PC-3 (cell line): ENCODE measurements around the gene PSMB5. TPM values are rescaled to one million over a fixed set of nuclear protein-coding genes. Genes with fewer than 3 reads are reported as not detected.

Source experiments
- ATAC-seq: fragments of 200-7000 bp; cut with Tn5 transposase; 2 replicates; pipeline ENCODE4 v1.9.1; 2020; ENCODE audit warnings: mild to moderate bottlenecking, moderate library complexity
- BruUV-seq: library from RNA; stranded (reverse); fragments of 400-500 nt; replicated peaks from 2 replicates; lab custom pipeline; 2021; lab: Mats Ljungman, UMichigan
- CTCF ChIA-PET: fragments of 300-600 bp; sonication (Branson Sonifier 250); formaldehyde crosslinking; loops from one replicate; lab custom pipeline; 2022; ENCODE audit warnings: antibody characterized with exemption; lab: Charles Lee
- POLR2A ChIA-PET: fragments of 300-600 bp; sonication (Branson Sonifier 250); formaldehyde crosslinking; loops from one replicate; lab custom pipeline; 2022; ENCODE audit warnings: antibody characterized with exemption; ENCODE audit not compliant: unreplicated experiment; lab: Charles Lee
- DNase-seq: peaks from one replicate; pipeline ENCODE4 v3.0.0-alpha.2; 2015
- H2AFZ ChIP-seq: fragments of 300-600 bp; sonication (generic); 2 replicates; pipeline ENCODE4 v1.6.0; 2016; ENCODE audit warnings: antibody characterized with exemption, low read length
- H3F3A ChIP-seq: fragments of 300-600 bp; sonication (generic); one replicate; pipeline ENCODE4 v1.6.0; 2017; ENCODE audit warnings: antibody characterized with exemption, low read length, control low read depth, mild to moderate bottlenecking; ENCODE audit not compliant: unreplicated experiment
- H3K27ac ChIP-seq: fragments of 300-600 bp; sonication (generic); 2 replicates; pipeline ENCODE4 v1.5.1; 2016; ENCODE audit warnings: mild to moderate bottlenecking, low read length
- H3K27me3 ChIP-seq: fragments of 300-600 bp; sonication (generic); 2 replicates; pipeline ENCODE4 v1.6.1; 2016; ENCODE audit warnings: low read length, mixed read lengths
- H3K36me3 ChIP-seq: fragments of 300-600 bp; sonication (generic); 2 replicates; pipeline ENCODE4 v1.6.1; 2016; ENCODE audit warnings: low read depth, mixed run types, low read length, mixed read lengths
- H3K4me1 ChIP-seq: fragments of 300-600 bp; sonication (generic); 2 replicates; pipeline ENCODE4 v1.5.1; 2016; ENCODE audit warnings: low read length; ENCODE audit not compliant: insufficient read depth
- H3K4me2 ChIP-seq: fragments of 300-600 bp; sonication (generic); 2 replicates; pipeline ENCODE4 v1.6.0; 2016; ENCODE audit warnings: low read length
- H3K4me3 ChIP-seq: fragments of 300-600 bp; sonication (generic); 2 replicates; pipeline ENCODE4 v1.5.1; 2016; ENCODE audit warnings: mild to moderate bottlenecking, low read length, mixed read lengths
- H3K79me2 ChIP-seq: fragments of 300-600 bp; sonication (generic); 2 replicates; pipeline ENCODE4 v1.6.1; 2017; ENCODE audit warnings: low read length, mixed read lengths
- H3K9ac ChIP-seq: fragments of 300-600 bp; sonication (generic); 2 replicates; pipeline ENCODE4 v1.6.0; 2016; ENCODE audit warnings: mild to moderate bottlenecking, low read length
- H3K9me2 ChIP-seq: fragments of 300-600 bp; sonication (generic); replicated peaks from 2 replicates; pipeline ENCODE4 v1.6.1; 2016; ENCODE audit warnings: mixed run types, low read length, mixed read lengths
- H3K9me3 ChIP-seq: fragments of 300-600 bp; sonication (generic); 2 replicates; pipeline ENCODE4 v1.6.1; 2016; ENCODE audit warnings: low read length, mixed read lengths
- H4K20me1 ChIP-seq: fragments of 300-600 bp; sonication (generic); 2 replicates; pipeline ENCODE4 v1.6.1; 2016; ENCODE audit warnings: low read length, mixed read lengths
- EZH2 ChIP-seq: fragments of 300-600 bp; sonication (generic); IDR thresholded peaks from one replicate; pipeline ENCODE4 v1.6.1; 2017; ENCODE audit warnings: antibody characterized with exemption, mild to moderate bottlenecking, low read length; ENCODE audit not compliant: unreplicated experiment
- EZH2phosphoT487 ChIP-seq: fragments of 300-600 bp; sonication (generic); IDR thresholded peaks from 2 replicates; pipeline ENCODE4 v1.6.1; 2018; ENCODE audit warnings: mild to moderate bottlenecking, antibody characterized with exemption, low read length, borderline replicate concordance
- intact Hi-C: fragments of 100-400 bp; cut with micrococcal nuclease; formaldehyde crosslinking; loops from 2 replicates; pipeline ENCODE4 v1.9.0; 2023
- total RNA-seq: library from RNA; depleted of rRNA; stranded (reverse); fragments of >200 nt; gene quantifications from 2 replicates; pipeline ENCODE4 v1.2.3, GENCODE V29; 2014
- TF ChIP-seq, protein P1 (sequence below): fragments of 300-600 bp; sonication (generic); conservative IDR thresholded peaks from 2 replicates; pipeline ENCODE4 v1.5.1; 2017; ENCODE audit warnings: antibody characterized with exemption, low read depth, mild to moderate bottlenecking, low read length

Gene PSMB5
- total RNA-seq, 1 experiment from 2014 or later: 424 TPM

DNA sequence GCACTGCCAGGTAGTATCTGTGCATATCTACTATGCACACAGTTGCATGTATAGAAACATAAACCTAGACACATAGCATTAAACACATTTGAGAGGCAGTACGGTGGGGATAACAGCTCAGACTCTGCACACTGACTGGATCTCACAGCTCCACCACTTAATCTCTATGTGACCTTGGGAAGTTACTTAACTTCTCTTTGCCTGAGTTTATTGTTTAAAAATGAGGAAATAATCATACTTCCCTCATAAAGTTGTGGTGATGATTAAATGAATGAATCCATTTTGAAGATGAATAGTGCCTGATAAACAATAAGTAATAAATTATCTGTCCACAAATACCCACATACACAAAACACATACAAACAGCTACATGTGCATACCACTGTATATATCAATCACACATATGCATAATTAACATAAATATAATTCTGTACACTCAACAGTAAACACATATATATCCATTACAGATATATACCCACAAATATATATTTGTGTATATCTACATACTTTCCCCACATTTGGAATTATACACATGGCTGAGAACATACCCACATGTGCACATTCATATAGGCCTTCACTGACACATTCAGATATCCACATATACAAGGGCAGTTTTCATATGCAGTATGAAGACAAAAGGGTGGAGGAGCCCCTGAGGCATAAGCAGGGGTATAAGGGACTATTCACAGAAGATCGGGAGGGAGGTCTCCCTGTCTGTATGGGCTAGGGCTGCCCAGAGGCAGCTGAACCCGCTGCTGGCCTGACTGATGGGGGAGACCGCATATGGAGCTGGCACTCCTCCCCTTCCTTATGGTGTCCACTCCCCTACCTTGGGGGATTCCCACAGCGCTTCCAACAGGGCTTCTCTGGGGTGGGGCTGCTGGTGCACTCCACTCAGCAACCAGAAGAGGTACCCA is 16.7 kb upstream of the PSMB5 start:
- DNase-seq: no peak
- BruUV-seq: no TSS peak
- Histone ChIP-seq H3K27me3 (no peaks in the 10 kb centered on the region), H3K9me3 (no peaks in the 10 kb centered on the region), H3K9me2 (no peaks in the 10 kb centered on the region), H3F3A (no peaks in the 10 kb centered on the region), H3K9ac (no peak overlapping the region), H3K79me2 (no peaks in the 10 kb centered on the region), H4K20me1 (no peaks in the 10 kb centered on the region), H3K27ac (no peak overlapping the region), H3K4me3 (no peak overlapping the region), H3K36me3 (no peaks in the 10 kb centered on the region), H2AFZ (no peak overlapping the region), H3K4me1 (peaks cover 1% of the 10 kb centered on the region; the same call in 1 of the 2 replicates), H3K4me2 (no peak overlapping the region)
- POLR2A ChIA-PET: no interaction called here
- no peak for ATAC-seq
- intact Hi-C loops: no loop called here
- CTCF ChIA-PET: interaction anchor here (2.1 kb wide), 1 partner anchor 57 kb away, joined by 11 read pairs; no protein-coding TSS in a partner anchor
- TF ChIP-seq, protein P1, sequence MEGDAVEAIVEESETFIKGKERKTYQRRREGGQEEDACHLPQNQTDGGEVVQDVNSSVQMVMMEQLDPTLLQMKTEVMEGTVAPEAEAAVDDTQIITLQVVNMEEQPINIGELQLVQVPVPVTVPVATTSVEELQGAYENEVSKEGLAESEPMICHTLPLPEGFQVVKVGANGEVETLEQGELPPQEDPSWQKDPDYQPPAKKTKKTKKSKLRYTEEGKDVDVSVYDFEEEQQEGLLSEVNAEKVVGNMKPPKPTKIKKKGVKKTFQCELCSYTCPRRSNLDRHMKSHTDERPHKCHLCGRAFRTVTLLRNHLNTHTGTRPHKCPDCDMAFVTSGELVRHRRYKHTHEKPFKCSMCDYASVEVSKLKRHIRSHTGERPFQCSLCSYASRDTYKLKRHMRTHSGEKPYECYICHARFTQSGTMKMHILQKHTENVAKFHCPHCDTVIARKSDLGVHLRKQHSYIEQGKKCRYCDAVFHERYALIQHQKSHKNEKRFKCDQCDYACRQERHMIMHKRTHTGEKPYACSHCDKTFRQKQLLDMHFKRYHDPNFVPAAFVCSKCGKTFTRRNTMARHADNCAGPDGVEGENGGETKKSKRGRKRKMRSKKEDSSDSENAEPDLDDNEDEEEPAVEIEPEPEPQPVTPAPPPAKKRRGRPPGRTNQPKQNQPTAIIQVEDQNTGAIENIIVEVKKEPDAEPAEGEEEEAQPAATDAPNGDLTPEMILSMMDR: no peak
- TF ChIP-seq EZH2: no peak
- TF ChIP-seq EZH2phosphoT487: no peak

DNA sequence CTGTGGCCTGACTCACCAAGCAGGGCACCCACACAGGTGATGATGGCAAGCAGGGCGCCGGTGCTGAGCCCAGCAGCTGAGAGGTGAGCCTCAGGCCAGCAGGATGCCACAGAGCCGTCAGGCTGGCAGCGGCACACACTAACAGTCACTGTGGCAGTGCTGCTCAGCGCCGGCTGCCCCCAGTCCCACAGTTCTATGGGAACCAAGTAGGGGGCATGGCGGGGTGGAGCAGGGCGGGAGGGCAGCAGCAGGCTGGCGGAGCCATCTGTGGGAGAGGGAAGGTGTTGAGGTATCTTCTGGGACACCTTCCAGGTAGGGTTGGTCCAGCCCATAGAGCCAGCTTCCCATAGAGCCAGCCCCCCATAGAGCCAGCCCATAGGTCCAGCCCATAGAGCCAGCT is 14.3 kb upstream of the PSMB5 start:
- ATAC-seq: no peak
- no peak overlapping the region for H2AFZ ChIP-seq
- H3K9ac ChIP-seq: no peak overlapping the region
- ChIA-PET CTCF (no interaction called here), POLR2A (no interaction called here)
- no peak overlapping the region for H3K4me2 ChIP-seq
- H3K9me2 ChIP-seq: no peaks in the 10 kb centered on the region
- TF ChIP-seq, protein P1: no peak
- TF ChIP-seq EZH2: no peak
- TF ChIP-seq EZH2phosphoT487: no peak
- H4K20me1 ChIP-seq: no peaks in the 10 kb centered on the region
- no peaks in the 10 kb centered on the region for H3K9me3 ChIP-seq
- intact Hi-C loops: no loop called here
- no peaks in the 10 kb centered on the region for H3K36me3 ChIP-seq
- no peaks in the 10 kb centered on the region for H3F3A ChIP-seq
- no peak overlapping the region for H3K27ac ChIP-seq
- H3K27me3 ChIP-seq: no peaks in the 10 kb centered on the region
- no peaks in the 10 kb centered on the region for H3K79me2 ChIP-seq
- H3K4me1 ChIP-seq: peaks cover 8% of the 10 kb centered on the region
- no TSS peak for BruUV-seq
- DNase-seq: no peak
- no peak overlapping the region for H3K4me3 ChIP-seq
